A673 (cell line): Measurements from ENCODE around the gene GDF7. TPM values are rescaled to one million over a fixed set of nuclear protein-coding genes. Genes with fewer than 3 reads are reported as not detected.

Experiments used
- BruUV-seq: library from RNA; stranded (reverse); fragments of 400-500 nt; replicated peaks from 2 replicates; lab custom pipeline; 2021; lab: Mats Ljungman, UMichigan
- CTCF ChIA-PET: fragments of 300-600 bp; sonication (Branson Sonifier 250); formaldehyde crosslinking; loops from one replicate; lab custom pipeline; 2022; ENCODE audit warnings: antibody characterized with exemption; lab: Charles Lee
- POLR2A ChIA-PET: fragments of 300-600 bp; sonication (Branson Sonifier 250); formaldehyde crosslinking; loops from one replicate; lab custom pipeline; 2022; ENCODE audit warnings: antibody characterized with exemption; ENCODE audit not compliant: low non-redundant PET; lab: Charles Lee
- DNase-seq: peaks from one replicate; pipeline ENCODE4 v3.0.0-alpha.2; 2015; ENCODE audit warnings: low spot score
- H3K27ac ChIP-seq: fragments of 200-600 bp; sonication (generic); 2 replicates; pipeline ENCODE4 v1.5.1; 2016; ENCODE audit warnings: mixed run types, low read depth, mild to moderate bottlenecking, mixed read lengths, antibody characterized with exemption, low read length; ENCODE audit not compliant: poor library complexity, severe bottlenecking
- H3K27me3 ChIP-seq: fragments of 200-600 bp; sonication (generic); replicated peaks from 2 replicates; pipeline ENCODE4 v1.6.1; 2017; ENCODE audit warnings: mixed run types, low read depth, mild to moderate bottlenecking, mixed read lengths, antibody characterized with exemption, low read length; ENCODE audit not compliant: insufficient read depth, poor library complexity
- H3K36me3 ChIP-seq: fragments of 200-600 bp; sonication (generic); 2 replicates; pipeline ENCODE4 v1.6.1; 2016; ENCODE audit warnings: mixed run types, mild to moderate bottlenecking, mixed read lengths, antibody characterized with exemption, low read length; ENCODE audit not compliant: insufficient read depth, poor library complexity, severe bottlenecking
- H3K4me1 ChIP-seq: fragments of 200-600 bp; sonication (generic); 2 replicates; pipeline ENCODE4 v1.6.1; 2017; ENCODE audit warnings: mixed run types, mild to moderate bottlenecking, mixed read lengths, antibody characterized with exemption, low read length; ENCODE audit not compliant: insufficient read depth, poor library complexity, severe bottlenecking
- H3K4me3 ChIP-seq: fragments of 200-600 bp; sonication (generic); 2 replicates; pipeline ENCODE4 v1.5.1; 2016; ENCODE audit warnings: low read depth, mixed run types, mild to moderate bottlenecking, mixed read lengths, low read length; ENCODE audit not compliant: poor library complexity, severe bottlenecking
- H3K9me3 ChIP-seq: fragments of 200-600 bp; sonication (generic); 2 replicates; pipeline ENCODE4 v1.6.1; 2016; ENCODE audit warnings: mixed run types, low read depth, mild to moderate bottlenecking, mixed read lengths, antibody characterized with exemption, low read length; ENCODE audit not compliant: poor library complexity, severe bottlenecking
- EZH2 ChIP-seq: fragments of 200-600 bp; sonication (generic); IDR thresholded peaks from 2 replicates; pipeline ENCODE4 v1.6.1; 2017; ENCODE audit warnings: borderline replicate concordance, low read depth, mild to moderate bottlenecking, mixed read lengths, antibody characterized with exemption, low read length; ENCODE audit not compliant: poor library complexity, severe bottlenecking
- intact Hi-C: fragments of 100-400 bp; cut with micrococcal nuclease; formaldehyde crosslinking; loops from one replicate; pipeline ENCODE4 v1.10.0; 2022; ENCODE audit not compliant: unreplicated experiment
- total RNA-seq: library from RNA; stranded (reverse); gene quantifications from 2 replicates; pipeline ENCODE4 v1.2.3, GENCODE V29; 2021
- TF ChIP-seq, protein P1 (sequence below): fragments of 300-800, 200-600 bp; sonication (generic); conservative IDR thresholded peaks from 2 replicates; pipeline ENCODE4 v1.5.1; 2017; ENCODE audit warnings: low read depth, mild to moderate bottlenecking, antibody characterized with exemption, low read length, moderate library complexity, mixed read lengths

GDF7 gene
- total RNA-seq, 1 experiment from 2014 or later = not detected

DNA sequence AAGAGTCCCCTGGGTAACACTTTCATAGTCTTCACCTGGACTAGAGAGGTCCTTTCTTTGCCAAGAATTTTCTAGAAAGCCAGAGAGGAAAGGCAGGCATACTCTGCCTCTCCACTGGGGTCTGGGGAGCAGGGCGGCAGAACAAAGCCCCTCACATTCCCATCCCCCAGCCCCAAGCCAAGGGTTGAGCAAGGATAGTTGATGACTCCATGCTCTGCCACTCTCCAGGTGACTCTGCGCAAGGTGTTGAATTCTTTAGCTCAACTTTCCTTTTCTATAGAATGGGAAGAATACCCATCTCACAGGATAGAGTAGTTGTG is 2.9 kb upstream of the GDF7 start:
- H3K27ac ChIP-seq = no peak overlapping the region
- BruUV-seq = no TSS peak
- no peaks in the 10 kb centered on the region for H3K9me3 ChIP-seq
- no peak for DNase-seq
- no peak for TF ChIP-seq EZH2
- TF ChIP-seq, protein P1, sequence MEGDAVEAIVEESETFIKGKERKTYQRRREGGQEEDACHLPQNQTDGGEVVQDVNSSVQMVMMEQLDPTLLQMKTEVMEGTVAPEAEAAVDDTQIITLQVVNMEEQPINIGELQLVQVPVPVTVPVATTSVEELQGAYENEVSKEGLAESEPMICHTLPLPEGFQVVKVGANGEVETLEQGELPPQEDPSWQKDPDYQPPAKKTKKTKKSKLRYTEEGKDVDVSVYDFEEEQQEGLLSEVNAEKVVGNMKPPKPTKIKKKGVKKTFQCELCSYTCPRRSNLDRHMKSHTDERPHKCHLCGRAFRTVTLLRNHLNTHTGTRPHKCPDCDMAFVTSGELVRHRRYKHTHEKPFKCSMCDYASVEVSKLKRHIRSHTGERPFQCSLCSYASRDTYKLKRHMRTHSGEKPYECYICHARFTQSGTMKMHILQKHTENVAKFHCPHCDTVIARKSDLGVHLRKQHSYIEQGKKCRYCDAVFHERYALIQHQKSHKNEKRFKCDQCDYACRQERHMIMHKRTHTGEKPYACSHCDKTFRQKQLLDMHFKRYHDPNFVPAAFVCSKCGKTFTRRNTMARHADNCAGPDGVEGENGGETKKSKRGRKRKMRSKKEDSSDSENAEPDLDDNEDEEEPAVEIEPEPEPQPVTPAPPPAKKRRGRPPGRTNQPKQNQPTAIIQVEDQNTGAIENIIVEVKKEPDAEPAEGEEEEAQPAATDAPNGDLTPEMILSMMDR = no peak
- ChIA-PET CTCF (no interaction called here), POLR2A (no interaction called here)
- intact Hi-C loops = loop anchor here (5.0 kb wide), 2 partner anchors 363 to 653 kb away; no protein-coding TSS in a partner anchor
- peaks cover 95% of the 10 kb centered on the region for H3K27me3 ChIP-seq
- H3K4me1 ChIP-seq = peaks cover 6% of the 10 kb centered on the region
- no peak overlapping the region for H3K4me3 ChIP-seq
- no peaks in the 10 kb centered on the region for H3K36me3 ChIP-seq

DNA sequence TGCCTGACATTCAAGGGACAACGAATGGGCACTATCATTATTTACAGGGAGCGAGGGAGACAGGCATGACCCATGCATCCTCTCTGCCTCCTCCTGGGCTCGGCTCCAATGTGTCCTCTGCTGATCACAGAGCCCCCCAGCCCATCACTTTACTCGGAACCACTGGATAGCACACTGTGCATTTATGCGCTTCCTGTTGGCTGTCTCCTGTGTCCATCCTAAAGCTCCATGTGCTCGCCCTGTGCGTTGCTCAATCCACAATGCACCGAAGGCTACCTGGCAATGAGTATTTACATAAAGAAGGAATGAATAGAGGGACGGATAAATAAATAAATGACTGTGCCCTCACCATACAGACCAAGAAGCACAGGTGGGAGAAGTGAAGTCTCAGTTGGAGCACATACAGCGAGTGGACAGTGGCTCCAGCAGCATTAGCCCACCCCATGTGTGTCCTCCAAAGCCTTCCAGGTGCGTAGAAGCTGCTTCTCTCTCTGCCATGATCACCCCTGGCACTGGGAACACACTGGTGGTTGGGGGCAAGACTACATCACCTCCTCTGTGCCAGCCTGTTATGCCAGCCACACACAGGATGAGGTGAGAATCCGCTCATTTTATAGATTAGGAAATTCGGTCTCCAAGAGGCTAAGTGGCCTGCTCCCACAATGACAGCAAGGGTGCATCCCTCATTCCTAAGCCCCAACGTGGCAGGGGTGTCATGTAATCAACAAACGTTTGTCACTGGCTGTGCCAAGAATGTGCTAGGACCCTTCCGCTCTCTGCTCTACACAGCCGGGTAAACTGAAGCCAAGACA is 2.3 kb upstream of the GDF7 start:
- no peak for DNase-seq
- Histone ChIP-seq H3K36me3 (no peaks in the 10 kb centered on the region), H3K4me1 (peaks cover 6% of the 10 kb centered on the region), H3K27ac (no peak overlapping the region), H3K4me3 (no peak overlapping the region), H3K9me3 (no peaks in the 10 kb centered on the region), H3K27me3 (peaks cover 95% of the 10 kb centered on the region)
- TF ChIP-seq, protein P1 = no peak
- no peak for TF ChIP-seq EZH2
- intact Hi-C loops = loop anchor here (5.0 kb wide), 2 partner anchors 363 to 653 kb away; no protein-coding TSS in a partner anchor
- ChIA-PET POLR2A (no interaction called here), CTCF (no interaction called here)
- no TSS peak for BruUV-seq

- Histone ChIP-seq H3K9me3 (no peaks in the 10 kb centered on the region), H3K27ac (no peak overlapping the region), H3K4me3 (no peak overlapping the region), H3K36me3 (no peaks in the 10 kb centered on the region), H3K27me3 (peaks cover 95% of the 10 kb centered on the region), H3K4me1 (peaks cover 6% of the 10 kb centered on the region)
- ChIA-PET POLR2A (no interaction called here), CTCF (no interaction called here)
- intact Hi-C loops = no loop called here
- no peak for DNase-seq
- peak; percentile 78 for TF ChIP-seq EZH2
- TF ChIP-seq, protein P1 = no peak
- BruUV-seq = no TSS peak
Observed at GRCh38 chr2:20665243-20666004, 1.5 kb upstream of the GDF7 start.
